Measurements from ENCODE around the gene AKAP5.

Gene AKAP5

GRCh38 chr14:64461221-64461620, 4.1 kb upstream of the AKAP5 start:
- no peak for DNase-seq (ENCODE audit: low spot score)

- no peak for DNase-seq (ENCODE audit: low spot score)
These were observed 2.1 kb upstream of the AKAP5 start for GRCh38 chr14:64463195-64463594.

- DNase-seq (ENCODE audit: low spot score): no peak
These were observed 1.4 kb upstream of the AKAP5 start for GRCh38 chr14:64463873-64464272.

- peak; percentile 42 for DNase-seq (ENCODE audit: low spot score)
These were observed 648 bp upstream of the AKAP5 start for GRCh38 chr14:64464651-64465050.

- DNase-seq (ENCODE audit: low spot score): peak; percentile 54
These were observed 694 bp downstream of the AKAP5 start for GRCh38 chr14:64465831-64466554.

GRCh38 chr14:64467101-64467500, 1.8 kb downstream of the AKAP5 start:
- DNase-seq (ENCODE audit: low spot score): no peak

- DNase-seq (ENCODE audit: low spot score): no peak
These were observed 2.3 kb downstream of the AKAP5 start for GRCh38 chr14:64467566-64467965.

GRCh38 chr14:64468451-64468850, 3.2 kb downstream of the AKAP5 start:
- DNase-seq (ENCODE audit: low spot score): no peak

GRCh38 chr14:64474041-64474440, 8.7 kb downstream of the AKAP5 start:
- DNase-seq (ENCODE audit: low spot score): no peak

GRCh38 chr14:64474698-64475097, 9.4 kb downstream of the AKAP5 start:
- DNase-seq (ENCODE audit: low spot score): no peak

- no peak for DNase-seq (ENCODE audit: low spot score)
These were observed 10.4 kb downstream of the AKAP5 start for GRCh38 chr14:64475585-64476273.

- no peak for DNase-seq (ENCODE audit: low spot score)
These were observed 11.1 kb downstream of the AKAP5 start for GRCh38 chr14:64476438-64476837.

- DNase-seq (ENCODE audit: low spot score): no peak
These were observed 13.4 kb downstream of the AKAP5 start for GRCh38 chr14:64478634-64479250.

- no peak for DNase-seq (ENCODE audit: low spot score)
These were observed 23.3 kb downstream of the AKAP5 start for GRCh38 chr14:64488590-64489099.

GRCh38 chr14:64491637-64492036, 26.3 kb downstream of the AKAP5 start:
- no peak for DNase-seq (ENCODE audit: low spot score)

- DNase-seq (ENCODE audit: low spot score): no peak
These were observed 28.2 kb downstream of the AKAP5 start for GRCh38 chr14:64493455-64493854.

GRCh38 chr14:64495252-64495651, 30.0 kb downstream of the AKAP5 start:
- DNase-seq (ENCODE audit: low spot score): no peak

- DNase-seq (ENCODE audit: low spot score): no peak
These were observed 31.5 kb downstream of the AKAP5 start for GRCh38 chr14:64496764-64497163.

- DNase-seq (ENCODE audit: low spot score): no peak
These were observed 34.8 kb downstream of the AKAP5 start for GRCh38 chr14:64500088-64500487.

- DNase-seq (ENCODE audit: low spot score): no peak
These were observed 36.3 kb downstream of the AKAP5 start for GRCh38 chr14:64501411-64502171.

GRCh38 chr14:64502456-64502855, 37.2 kb downstream of the AKAP5 start:
- DNase-seq (ENCODE audit: low spot score): no peak

- DNase-seq (ENCODE audit: low spot score): no peak
These were observed 37.7 kb downstream of the AKAP5 start for GRCh38 chr14:64502887-64503433.

Measured in D341Med (cell line).